Measurements from ENCODE around the gene ARHGEF3. TPM values are rescaled to one million over a fixed set of nuclear protein-coding genes. Genes with fewer than 3 reads are reported as not detected.
A peak's percentile ranks its signal among the peaks of the same experiment; 100 is the strongest.

The ARHGEF3 gene, protein sequence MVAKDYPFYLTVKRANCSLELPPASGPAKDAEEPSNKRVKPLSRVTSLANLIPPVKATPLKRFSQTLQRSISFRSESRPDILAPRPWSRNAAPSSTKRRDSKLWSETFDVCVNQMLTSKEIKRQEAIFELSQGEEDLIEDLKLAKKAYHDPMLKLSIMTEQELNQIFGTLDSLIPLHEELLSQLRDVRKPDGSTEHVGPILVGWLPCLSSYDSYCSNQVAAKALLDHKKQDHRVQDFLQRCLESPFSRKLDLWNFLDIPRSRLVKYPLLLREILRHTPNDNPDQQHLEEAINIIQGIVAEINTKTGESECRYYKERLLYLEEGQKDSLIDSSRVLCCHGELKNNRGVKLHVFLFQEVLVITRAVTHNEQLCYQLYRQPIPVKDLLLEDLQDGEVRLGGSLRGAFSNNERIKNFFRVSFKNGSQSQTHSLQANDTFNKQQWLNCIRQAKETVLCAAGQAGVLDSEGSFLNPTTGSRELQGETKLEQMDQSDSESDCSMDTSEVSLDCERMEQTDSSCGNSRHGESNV
- total RNA-seq (2021) (4.6 to 7.9 TPM (median 7.5 TPM) in 3 replicates), Bru-seq, nascent RNA (percentile 52 among the genes with signal in this experiment)
- long read RNA-seq, experiment 1, partial matches to known transcripts = 5 of 22 reads
- long read RNA-seq, experiment 1, other reads (novel, unspliced or antisense) = 11 of 22 reads
- long read RNA-seq, experiment 2, partial matches to known transcripts = 0 of 1 reads
- long read RNA-seq, experiment 2, other reads (novel, unspliced or antisense) = 1 of 1 reads
- long read RNA-seq, experiment 3, partial matches to known transcripts = 0 of 1 reads
- long read RNA-seq, experiment 3, other reads (novel, unspliced or antisense) = 0 of 1 reads

- DNase-seq (ENCODE audit: low spot score) (peak; percentile 83), ATAC-seq (peak; percentile 91)
- no peak within 1 kb of the TSS for H3K27ac Mint-ChIP-seq
- no peaks in the 10 kb centered on the region for H3K36me3 Mint-ChIP-seq
- H3K4me1 Mint-ChIP-seq = peaks cover 22% of the 10 kb centered on the region
- H3K4me3 Mint-ChIP-seq = peak within 1 kb of the TSS; percentile 80
- ChIA-PET POLR2A (interaction anchor here (0.6 to 1.1 kb wide), 8 partner anchors 10 to 984 kb away, joined by 3 to 6 read pairs (median 4); no protein-coding TSS in a partner anchor), CTCF (interaction anchor here (0.5 to 11.6 kb wide), 55 partner anchors 8 to 1965 kb away, joined by 3 to 112 read pairs (median 4); partner anchors contain the start of genes CCDC66, SPATA12 and TASOR)
- peaks cover 13% of the 10 kb centered on the region for H3K27me3 Mint-ChIP-seq (ENCODE audit: low read depth)
- no peaks in the 10 kb centered on the region for H3K9me3 Mint-ChIP-seq
- peak; percentile 74; the same call in 1 of the 2 replicates for TF ChIP-seq NFE2L1 (CRISPR knock-in tag; IDR thresholded peaks at IDR 0.05)
- peak; percentile 43; the same call in 1 of the 2 replicates for TF ChIP-seq FOXK1 (CRISPR knock-in tag; IDR thresholded peaks at IDR 0.05)
- TF ChIP-seq TP53 (CRISPR knock-in tag; IDR thresholded peaks at IDR 0.05) = no peak
- 0 out of 2 replicates have a peak, but pooled peaks have one; percentile 19 for TF ChIP-seq FOXP4 (CRISPR knock-in tag; IDR thresholded peaks at IDR 0.05)
- no peak for TF ChIP-seq ATF3 (CRISPR knock-in tag; conservative IDR thresholded peaks at IDR 0.05)
- no peak for TF ChIP-seq OVOL2 (CRISPR knock-in tag; IDR thresholded peaks at IDR 0.05; ENCODE audit: borderline replicate concordance)
- no peak for TF ChIP-seq ZNF423 (CRISPR knock-in tag; IDR thresholded peaks at IDR 0.05)
- TF ChIP-seq, protein P1, sequence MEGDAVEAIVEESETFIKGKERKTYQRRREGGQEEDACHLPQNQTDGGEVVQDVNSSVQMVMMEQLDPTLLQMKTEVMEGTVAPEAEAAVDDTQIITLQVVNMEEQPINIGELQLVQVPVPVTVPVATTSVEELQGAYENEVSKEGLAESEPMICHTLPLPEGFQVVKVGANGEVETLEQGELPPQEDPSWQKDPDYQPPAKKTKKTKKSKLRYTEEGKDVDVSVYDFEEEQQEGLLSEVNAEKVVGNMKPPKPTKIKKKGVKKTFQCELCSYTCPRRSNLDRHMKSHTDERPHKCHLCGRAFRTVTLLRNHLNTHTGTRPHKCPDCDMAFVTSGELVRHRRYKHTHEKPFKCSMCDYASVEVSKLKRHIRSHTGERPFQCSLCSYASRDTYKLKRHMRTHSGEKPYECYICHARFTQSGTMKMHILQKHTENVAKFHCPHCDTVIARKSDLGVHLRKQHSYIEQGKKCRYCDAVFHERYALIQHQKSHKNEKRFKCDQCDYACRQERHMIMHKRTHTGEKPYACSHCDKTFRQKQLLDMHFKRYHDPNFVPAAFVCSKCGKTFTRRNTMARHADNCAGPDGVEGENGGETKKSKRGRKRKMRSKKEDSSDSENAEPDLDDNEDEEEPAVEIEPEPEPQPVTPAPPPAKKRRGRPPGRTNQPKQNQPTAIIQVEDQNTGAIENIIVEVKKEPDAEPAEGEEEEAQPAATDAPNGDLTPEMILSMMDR (IDR thresholded peaks at IDR 0.05) = no peak
- TF ChIP-seq, protein P2, sequence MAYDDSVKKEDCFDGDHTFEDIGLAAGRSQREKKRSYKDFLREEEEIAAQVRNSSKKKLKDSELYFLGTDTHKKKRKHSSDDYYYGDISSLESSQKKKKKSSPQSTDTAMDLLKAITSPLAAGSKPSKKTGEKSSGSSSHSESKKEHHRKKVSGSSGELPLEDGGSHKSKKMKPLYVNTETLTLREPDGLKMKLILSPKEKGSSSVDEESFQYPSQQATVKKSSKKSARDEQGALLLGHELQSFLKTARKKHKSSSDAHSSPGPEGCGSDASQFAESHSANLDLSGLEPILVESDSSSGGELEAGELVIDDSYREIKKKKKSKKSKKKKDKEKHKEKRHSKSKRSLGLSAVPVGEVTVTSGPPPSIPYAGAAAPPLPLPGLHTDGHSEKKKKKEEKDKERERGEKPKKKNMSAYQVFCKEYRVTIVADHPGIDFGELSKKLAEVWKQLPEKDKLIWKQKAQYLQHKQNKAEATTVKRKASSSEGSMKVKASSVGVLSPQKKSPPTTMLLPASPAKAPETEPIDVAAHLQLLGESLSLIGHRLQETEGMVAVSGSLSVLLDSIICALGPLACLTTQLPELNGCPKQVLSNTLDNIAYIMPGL (CRISPR knock-in tag; IDR thresholded peaks at IDR 0.05) = peak; percentile 85; the same call in 1 of the 2 replicates
- TF ChIP-seq ZSCAN18 (CRISPR knock-in tag; IDR thresholded peaks at IDR 0.05) = no peak
- TF ChIP-seq ZBTB43 (CRISPR knock-in tag; IDR thresholded peaks at IDR 0.05) = 0 out of 2 replicates have a peak, but pooled peaks have one; percentile 29
- peak; percentile 95 for TF ChIP-seq SP1 (CRISPR knock-in tag; conservative IDR thresholded peaks at IDR 0.05)
- TF ChIP-seq E2F1 (CRISPR knock-in tag; IDR thresholded peaks at IDR 0.05) = peak; percentile 48; the same call in 1 of the 2 replicates
- no peak for TF ChIP-seq RORB (CRISPR knock-in tag; IDR thresholded peaks at IDR 0.05)
- TF ChIP-seq USF1 (CRISPR knock-in tag; IDR thresholded peaks at IDR 0.05) = peak; percentile 82
- no peak for TF ChIP-seq CBFB (CRISPR knock-in tag; IDR thresholded peaks at IDR 0.05; ENCODE audit: low read depth)
- TF ChIP-seq ZMAT4 (CRISPR knock-in tag; IDR thresholded peaks at IDR 0.05) = no peak
- TF ChIP-seq ZBTB21 (CRISPR knock-in tag; IDR thresholded peaks at IDR 0.05; ENCODE audit: borderline replicate concordance) = no peak
- no peak for TF ChIP-seq ATF1 (CRISPR knock-in tag; IDR thresholded peaks at IDR 0.05)
- TF ChIP-seq MAX (CRISPR knock-in tag; IDR thresholded peaks at IDR 0.05) = peak; percentile 89
- no peak for TF ChIP-seq ZNF138 (CRISPR knock-in tag; conservative IDR thresholded peaks at IDR 0.05)
- no peak for TF ChIP-seq ETV6 (CRISPR knock-in tag; IDR thresholded peaks at IDR 0.05)
Measured at GRCh38 chr3:56801662-56802377, at the start of gene ARHGEF3. Gene ARHGEF3, minus strand, starts transcription at chr3:56801949. Its CDS starts 151 bp downstream, at chr3:56801798.

Measured in WTC11 (cell line).